CD4-positive, alpha-beta T cell treated with Interleukin-4 for 4 hours (primary cell): ENCODE results near the gene LPAR3.

Experiments used
- DNase-seq: peaks from one replicate; pipeline ENCODE4 v3.0.0-alpha.2; 2020

LPAR3 gene

GRCh38 chr1:84855691-84856630 is 37.0 kb downstream of the LPAR3 start:
- no peak for DNase-seq

GRCh38 chr1:84855168-84855567 is 37.8 kb downstream of the LPAR3 start:
- no peak for DNase-seq

- peak; percentile 87 for DNase-seq
These were observed 39.0 kb downstream of the LPAR3 start for GRCh38 chr1:84853741-84854721.

- DNase-seq: no peak
These were observed 41.2 kb downstream of the LPAR3 start for GRCh38 chr1:84851839-84852238.

- no peak for DNase-seq
These were observed 43.5 kb downstream of the LPAR3 start for GRCh38 chr1:84849357-84849975.

GRCh38 chr1:84847253-84848250 is 45.5 kb downstream of the LPAR3 start:
- peak; percentile 66 for DNase-seq

GRCh38 chr1:84846387-84846786 is 46.6 kb downstream of the LPAR3 start:
- no peak for DNase-seq

GRCh38 chr1:84845357-84845756 is 47.6 kb downstream of the LPAR3 start:
- DNase-seq: no peak

- DNase-seq: no peak
These were observed 48.9 kb downstream of the LPAR3 start for GRCh38 chr1:84844094-84844493.

GRCh38 chr1:84842748-84843231 is 50.2 kb downstream of the LPAR3 start:
- DNase-seq: no peak

- DNase-seq: no peak
These were observed 51.0 kb downstream of the LPAR3 start for GRCh38 chr1:84841971-84842370.

- DNase-seq: no peak
These were observed 52.7 kb downstream of the LPAR3 start for GRCh38 chr1:84840346-84840745.

- DNase-seq: no peak
These were observed 53.5 kb downstream of the LPAR3 start for GRCh38 chr1:84839544-84839943.

GRCh38 chr1:84836145-84836544 is 56.9 kb downstream of the LPAR3 start:
- DNase-seq: no peak

- no peak for DNase-seq
These were observed 57.8 kb downstream of the LPAR3 start for GRCh38 chr1:84835169-84835568.

GRCh38 chr1:84834419-84835064 is 58.5 kb downstream of the LPAR3 start:
- no peak for DNase-seq

GRCh38 chr1:84833194-84833593 is 59.8 kb downstream of the LPAR3 start:
- DNase-seq: no peak

GRCh38 chr1:84830136-84830535 is 62.9 kb downstream of the LPAR3 start:
- no peak for DNase-seq

- DNase-seq: no peak
These were observed 65.0 kb downstream of the LPAR3 start for GRCh38 chr1:84827976-84828375.

GRCh38 chr1:84827555-84827954 is 65.5 kb downstream of the LPAR3 start:
- no peak for DNase-seq

- DNase-seq: no peak
These were observed 67.8 kb downstream of the LPAR3 start for GRCh38 chr1:84825161-84825560.
